HCT116 (cell line): ENCODE measurements around the gene SCTR. TPM values are rescaled to one million over a fixed set of nuclear protein-coding genes. Genes with fewer than 3 reads are reported as not detected.

Source experiments
- ATAC-seq: fragments of 200-7000 bp; cut with Tn5 transposase; 2 replicates; pipeline ENCODE4 v1.9.1; 2020; ENCODE audit warnings: mild to moderate bottlenecking, moderate library complexity
- BruUV-seq: library from RNA; stranded (reverse); fragments of 400-500 nt; replicated peaks from 2 replicates; lab custom pipeline; 2021; lab: Mats Ljungman, UMichigan
- CTCF ChIA-PET: fragments of 300-600 bp; sonication (Branson Sonifier 250); formaldehyde crosslinking; loops from one replicate; lab custom pipeline; 2021; ENCODE audit warnings: antibody characterized with exemption; lab: Charles Lee
- POLR2A ChIA-PET: fragments of 300-600, 350-600 bp; sonication (Branson Sonifier 250); formaldehyde crosslinking; loops from one replicate; lab custom pipeline; 2021; ENCODE audit warnings: antibody characterized with exemption; lab: Charles Lee
- RAD21 ChIA-PET, 2 experiments: fragments of 300-600 bp; sonication (Branson Sonifier 250); formaldehyde crosslinking; loops; one replicate each; lab custom pipeline; 2023; ENCODE audit warnings: low total read pairs in 2 of 2; ENCODE audit not compliant: uncharacterized antibody in 2 of 2, unreplicated experiment in 2 of 2, low non-redundant PET in 1 of 2; lab: Charles Lee
- DNase-seq: peaks from one replicate; pipeline ENCODE4 v3.0.0-alpha.2; 2010; ENCODE audit warnings: low read depth, low spot score
- H2AFZ ChIP-seq: fragments of 200-600 bp; shearing (Covaris generic), sonication (generic); 2 replicates; pipeline ENCODE4 v1.6.1; 2017; ENCODE audit warnings: low read depth, mixed run types, mixed read lengths, antibody characterized with exemption, low read length; ENCODE audit not compliant: poor library complexity, severe bottlenecking
- H3K27ac ChIP-seq: 2 replicates; pipeline ENCODE4 v1.5.1; 2012; ENCODE audit warnings: low read depth, low read length
- H3K27me3 ChIP-seq: fragments of 200-600 bp; sonication (generic); 2 replicates; pipeline ENCODE4 v1.6.1; 2016; ENCODE audit warnings: mixed run types, low read length, mixed read lengths; ENCODE audit not compliant: insufficient read depth
- H3K36me3 ChIP-seq, 2 experiments: fragments of 200-500 bp in 1 of 2; fragments of 200-600 bp in 1 of 2; sonication (Bioruptor generic) in 1 of 2; sonication (generic) in 1 of 2; 2 replicates each; pipeline versions ENCODE4 v1.5.1 to v1.6.1; 2014 to 2016; ENCODE audit warnings: low read length in 2 of 2, inconsistent platforms in 1 of 2, mixed read lengths in 1 of 2, mixed run types in 1 of 2; ENCODE audit not compliant: insufficient read depth in 2 of 2, control insufficient read depth in 1 of 2
- H3K4me1 ChIP-seq, 2 experiments: fragments of 200-600 bp in 1 of 2; sonication (generic) in 1 of 2; 2 replicates each; pipeline versions ENCODE4 v1.5.1 to v1.6.1; 2012 to 2017; ENCODE audit warnings: low read length in 2 of 2, inconsistent platforms in 1 of 2, mild to moderate bottlenecking in 1 of 2, mixed read lengths in 1 of 2, mixed run types in 1 of 2, moderate library complexity in 1 of 2; ENCODE audit not compliant: insufficient read depth in 2 of 2, control insufficient read depth in 1 of 2
- H3K4me2 ChIP-seq: fragments of 200-600 bp; sonication (generic); 2 replicates; pipeline ENCODE4 v1.6.1; 2017; ENCODE audit warnings: mixed run types, low read length, mixed read lengths
- H3K4me3 ChIP-seq, 2 experiments: fragments of 200-600 bp in 1 of 2; sonication (generic) in 1 of 2; replicated peaks in 1 of 2; 2 replicates each; pipeline ENCODE4 v1.5.1; 2011 to 2016; ENCODE audit warnings: low read length in 2 of 2, control low read depth in 1 of 2, low read depth in 1 of 2, mild to moderate bottlenecking in 1 of 2, mixed read lengths in 1 of 2, mixed run types in 1 of 2
- H3K79me2 ChIP-seq: fragments of 200-600 bp; sonication (generic); 2 replicates; pipeline ENCODE4 v1.6.1; 2017; ENCODE audit warnings: mild to moderate bottlenecking, mixed run types, low read length, moderate library complexity, mixed read lengths; ENCODE audit not compliant: insufficient read depth
- H3K9ac ChIP-seq: fragments of 200-600 bp; sonication (generic); 2 replicates; pipeline ENCODE4 v1.6.1; 2016; ENCODE audit warnings: low read length, mixed read lengths
- H3K9me2 ChIP-seq: fragments of 200-600 bp; sonication (generic), shearing (Covaris generic); 2 replicates; pipeline ENCODE4 v1.6.1; 2017; ENCODE audit warnings: mixed run types, mild to moderate bottlenecking, moderate library complexity; ENCODE audit not compliant: insufficient read depth
- H3K9me3 ChIP-seq, 2 experiments: fragments of 200-500 bp in 1 of 2; fragments of 200-600 bp in 1 of 2; sonication (Bioruptor generic) in 1 of 2; sonication (generic) in 1 of 2; 2 replicates each; pipeline ENCODE4 v1.6.1; 2014 to 2017; ENCODE audit warnings: low read length in 2 of 2, mixed read lengths in 2 of 2, inconsistent platforms in 1 of 2, low read depth in 1 of 2, mild to moderate bottlenecking in 1 of 2, mixed run types in 1 of 2, moderate library complexity in 1 of 2; ENCODE audit not compliant: control insufficient read depth in 1 of 2, insufficient read depth in 1 of 2
- H4K20me1 ChIP-seq: fragments of 200-600 bp; sonication (generic), shearing (Covaris generic); 2 replicates; pipeline ENCODE4 v1.6.1; 2017; ENCODE audit warnings: mixed run types, mild to moderate bottlenecking, moderate library complexity; ENCODE audit not compliant: insufficient read depth
- ATF3 ChIP-seq: IDR thresholded peaks from 2 replicates; pipeline ENCODE4 v1.6.1; 2012
- CBX3 ChIP-seq: IDR thresholded peaks from 2 replicates; pipeline ENCODE4 v1.6.1; 2012; ENCODE audit warnings: low read depth
- CTCF ChIP-seq, 3 experiments: fragments of 200-600 bp in 1 of 3; sonication (generic) in 1 of 3; IDR thresholded peaks in 2 of 3; conservative IDR thresholded peaks in 1 of 3; 2 replicates each; pipeline ENCODE4 v1.5.1; 2012 to 2017; ENCODE audit warnings: low read depth in 2 of 3, low read length in 2 of 3, antibody characterized with exemption in 1 of 3, borderline replicate concordance in 1 of 3, control low read depth in 1 of 3, mild to moderate bottlenecking in 1 of 3, mixed read lengths in 1 of 3, mixed run types in 1 of 3, moderate library complexity in 1 of 3; ENCODE audit not compliant: insufficient read depth in 1 of 3
- EGR1 ChIP-seq: IDR thresholded peaks from 2 replicates; pipeline ENCODE4 v1.6.1; 2012; ENCODE audit warnings: low read depth
- ELF1 ChIP-seq: IDR thresholded peaks from 2 replicates; pipeline ENCODE4 v1.6.1; 2012; ENCODE audit warnings: low read depth, borderline replicate concordance
- EZH2phosphoT487 ChIP-seq: fragments of 200-600 bp; IDR thresholded peaks from 2 replicates; pipeline ENCODE4 v1.6.1; 2018; ENCODE audit warnings: antibody characterized with exemption, borderline replicate concordance
- FOSL1 ChIP-seq: IDR thresholded peaks from 2 replicates; pipeline ENCODE4 v1.6.1; 2012; ENCODE audit warnings: low read depth
- JUND ChIP-seq: IDR thresholded peaks from 2 replicates; pipeline ENCODE4 v1.6.1; 2012
- POLR2A ChIP-seq: IDR thresholded peaks from 2 replicates; pipeline ENCODE4 v1.7.0; 2011; ENCODE audit warnings: borderline replicate concordance; ENCODE audit not compliant: insufficient read depth, insufficient read length; ENCODE audit errors: extremely low read depth
- POLR2AphosphoS5 ChIP-seq: IDR thresholded peaks from 2 replicates; pipeline ENCODE4 v1.6.1; 2011; ENCODE audit warnings: mild to moderate bottlenecking, low read depth, low read length, moderate library complexity
- RAD21 ChIP-seq: IDR thresholded peaks from 2 replicates; pipeline ENCODE4 v1.6.1; 2012; ENCODE audit warnings: low read depth, mild to moderate bottlenecking
- SIN3A ChIP-seq: IDR thresholded peaks from 2 replicates; pipeline ENCODE4 v1.6.1; 2012; ENCODE audit warnings: low read depth
- TCF7L2 ChIP-seq: IDR thresholded peaks from 2 replicates; pipeline ENCODE4 v1.7.0; 2011; ENCODE audit warnings: borderline replicate concordance, inconsistent platforms; ENCODE audit not compliant: insufficient read depth, insufficient read length; ENCODE audit errors: extremely low read depth
- YY1 ChIP-seq: IDR thresholded peaks from 2 replicates; pipeline ENCODE4 v1.6.1; 2011; ENCODE audit warnings: low read length, low read depth, moderate library complexity, mild to moderate bottlenecking; ENCODE audit not compliant: insufficient replicate concordance; ENCODE audit errors: extremely low read depth
- ZBTB33 ChIP-seq: IDR thresholded peaks from 2 replicates; pipeline ENCODE4 v1.6.1; 2011; ENCODE audit warnings: mild to moderate bottlenecking, low read length, moderate library complexity; ENCODE audit not compliant: insufficient replicate concordance; ENCODE audit errors: extremely low read depth
- ZFX ChIP-seq: fragments of 450-650 bp; IDR thresholded peaks from 2 replicates; pipeline ENCODE4 v1.6.1; 2017
- ZNF274 ChIP-seq: fragments of 200-500 bp; sonication (Bioruptor generic); IDR thresholded peaks from 2 replicates; pipeline ENCODE4 v1.6.1; 2014; ENCODE audit warnings: mild to moderate bottlenecking, low read depth, low read length, inconsistent platforms
- intact Hi-C: fragments of 100-400 bp; cut with micrococcal nuclease; formaldehyde crosslinking; loops from 2 replicates; pipeline ENCODE4 v1.10.0; 2022
- total RNA-seq: library from RNA; stranded (reverse); gene quantifications from one replicate; pipeline ENCODE4 v1.2.1, GENCODE V29; 2021; ENCODE audit not compliant: unreplicated experiment

The SCTR gene
- total RNA-seq, 1 experiment from 2014 or later = not detected

GRCh38 chr2:119435953-119436297 lies 88.4 kb downstream of the SCTR start (continued):
- TF ChIP-seq EZH2phosphoT487 = no peak
- TF ChIP-seq POLR2A = no peak
- no peak for TF ChIP-seq YY1
- TF ChIP-seq, all 23 proteins: peak for 0

- Histone ChIP-seq H3K4me1 (peaks cover 13 to 20% of the 10 kb centered on the region in 2 experiments; a peak in 3 of 4 replicates), H3K79me2 (no peaks in the 10 kb centered on the region), H3K27ac (no peak overlapping the region), H3K4me2 (no peak overlapping the region), H3K36me3 (no peaks in the 10 kb centered on the region), H3K9me3 (no peaks in the 10 kb centered on the region), H3K9ac (no peak overlapping the region), H4K20me1 (no peaks in the 10 kb centered on the region), H2AFZ (no peak overlapping the region), H3K9me2 (no peaks in the 10 kb centered on the region), H3K27me3 (no peaks in the 10 kb centered on the region), H3K4me3 (no peak overlapping the region)
- RAD21 ChIA-PET = no interaction called here
- ATAC-seq = no peak
- BruUV-seq = no TSS peak
- intact Hi-C loops = no loop called here
- CTCF ChIA-PET = interaction anchor here (0.8 kb wide), 1 partner anchor 41 kb away, joined by 3 read pairs; no protein-coding TSS in a partner anchor
- POLR2A ChIA-PET = no interaction called here
- no peak for DNase-seq
- TF ChIP-seq EGR1 (no peak), JUND (no peak), FOSL1 (no peak), CBX3 (no peak), CTCF (IDR thresholded peaks at IDR 0.05 in 2 of 3, conservative IDR thresholded peaks at IDR 0.05 in 1 of 3; ENCODE audit: borderline replicate concordance in 1 of 3, insufficient read depth in 1 of 3, low read depth in 2 of 3, low read length in 2 of 3) (no peak), ELF1 (no peak), ATF3 (no peak), ZFX (no peak), ZNF274 (no peak), POLR2AphosphoS5 (no peak), POLR2A (no peak), EZH2phosphoT487 (no peak), SIN3A (no peak), YY1 (no peak), TCF7L2 (no peak), ZBTB33 (no peak), RAD21 (no peak)
Observed at GRCh38 chr2:119435081-119435952, 89.0 kb downstream of the SCTR start.
